ENCODE measurements around the gene NMUR1. TPM values are rescaled to one million over a fixed set of nuclear protein-coding genes. Genes with fewer than 3 reads are reported as not detected.

NMUR1 gene
- total and polyA plus RNA-seq, 2 experiments from 2014 or later, result 0.29 to 0.59 TPM

GRCh38 chr2:231488331-231488730 lies 41.9 kb downstream of the NMUR1 start:
- DNase-seq (ENCODE audit: low spot score) (no peak), ATAC-seq (no peak)
- no peak overlapping the region for H3K27ac Mint-ChIP-seq
- H3K36me3 Mint-ChIP-seq (ENCODE audit: low read depth), result peaks cover 25% of the 10 kb centered on the region
- Histone ChIP-seq H3K27ac (ENCODE audit: low read depth) (no peak overlapping the region), H3F3A (replicated peaks; ENCODE audit: low read depth) (no peaks in the 10 kb centered on the region; the same call in 1 of the 2 replicates), H3K79me2 (replicated peaks; ENCODE audit: insufficient read depth) (no peaks in the 10 kb centered on the region), H3K36me3 (ENCODE audit: insufficient read depth) (no peaks in the 10 kb centered on the region), H3K4me3 (no peak overlapping the region), H2AFZ (no peak overlapping the region), H3K27me3 (ENCODE audit: insufficient read depth) (no peaks in the 10 kb centered on the region), H3K9me2 (ENCODE audit: insufficient read depth) (no peaks in the 10 kb centered on the region; the same call in 1 of the 2 replicates), H3K4me1 (ENCODE audit: insufficient read depth) (no peaks in the 10 kb centered on the region), H4K20me1 (replicated peaks; ENCODE audit: insufficient read depth) (no peaks in the 10 kb centered on the region), H3K4me2 (no peak overlapping the region)
- H3K4me1 Mint-ChIP-seq, result no peaks in the 10 kb centered on the region; the same call in 2 of the 3 replicates
- H3K9me3 Mint-ChIP-seq, result peaks cover 26% of the 10 kb centered on the region
- H3K4me3 Mint-ChIP-seq, result no peak overlapping the region
- TF ChIP-seq JUNB (IDR thresholded peaks at IDR 0.05; ENCODE audit: unreplicated experiment) (no peak), REST (IDR thresholded peaks at IDR 0.05; ENCODE audit: unreplicated experiment) (no peak), CTCF (conservative IDR thresholded peaks at IDR 0.05; ENCODE audit: low read depth in 2 of 2) (no peak), ETS1 (IDR thresholded peaks at IDR 0.05) (no peak), EZH2 (IDR thresholded peaks at IDR 0.05; ENCODE audit: low read depth, unreplicated experiment) (no peak), EZH2phosphoT487 (IDR thresholded peaks at IDR 0.05; ENCODE audit: unreplicated experiment) (no peak), CREB1 (CRISPR knock-in tag; IDR thresholded peaks at IDR 0.05; ENCODE audit: low read depth) (no peak), STAT1 (IDR thresholded peaks at IDR 0.05; ENCODE audit: unreplicated experiment) (no peak), ZNF331 (CRISPR knock-in tag; IDR thresholded peaks at IDR 0.05; ENCODE audit: low read depth) (no peak), ZNF114 (CRISPR knock-in tag; IDR thresholded peaks at IDR 0.05) (no peak), NANOG (IDR thresholded peaks at IDR 0.05; ENCODE audit: borderline replicate concordance) (no peak), ZNF462 (CRISPR knock-in tag; IDR thresholded peaks at IDR 0.05) (no peak), POLR2AphosphoS5 (IDR thresholded peaks at IDR 0.05; ENCODE audit: low read depth) (no peak)
- H3K27me3 Mint-ChIP-seq (ENCODE audit: insufficient read depth, low read depth, poor library complexity), result peaks cover 11% of the 10 kb centered on the region
